GM21390 (cell line): Measurements from ENCODE around the gene ITGA2.
A peak's percentile ranks its signal among the peaks of the same experiment; 100 is the strongest.
"Not testable (repeated sequence)": the region's sequence is repeated elsewhere in the genome, so short reads cannot be mapped to it uniquely, and the experiment has no call there.

Source experiments
- ATAC-seq: cut with Tn5 transposase; IDR thresholded peaks from one replicate; pipeline ENCODE4 v1.9.1; 2021; ENCODE audit not compliant: unreplicated experiment

The ITGA2 gene

GRCh38 chr5:53095217-53095616 lies 106.1 kb downstream of the ITGA2 start:
- no peak for ATAC-seq

- peak; percentile 88 for ATAC-seq
Measured at GRCh38 chr5:53095931-53096525, 106.9 kb downstream of the ITGA2 start.

DNA sequence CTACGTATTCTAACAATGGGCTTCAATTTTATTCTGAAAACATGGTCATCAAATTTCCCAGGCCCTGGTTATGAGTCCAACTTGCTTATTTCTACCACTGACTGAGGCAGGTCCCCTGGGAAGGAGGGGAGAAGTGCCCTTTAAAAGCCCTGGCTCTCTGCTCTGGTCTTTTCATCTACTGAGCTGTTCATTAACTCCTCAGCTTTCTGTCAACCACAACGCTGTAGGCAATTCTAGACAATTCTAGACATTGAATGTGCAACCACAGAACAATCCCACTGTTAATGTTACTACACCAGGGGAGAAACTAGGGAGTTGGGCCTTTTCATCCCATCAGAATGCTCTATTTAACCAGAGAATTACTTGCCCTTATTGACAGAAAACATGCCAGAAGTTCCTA lies 110.4 kb downstream of the ITGA2 start:
- no peak for ATAC-seq

DNA sequence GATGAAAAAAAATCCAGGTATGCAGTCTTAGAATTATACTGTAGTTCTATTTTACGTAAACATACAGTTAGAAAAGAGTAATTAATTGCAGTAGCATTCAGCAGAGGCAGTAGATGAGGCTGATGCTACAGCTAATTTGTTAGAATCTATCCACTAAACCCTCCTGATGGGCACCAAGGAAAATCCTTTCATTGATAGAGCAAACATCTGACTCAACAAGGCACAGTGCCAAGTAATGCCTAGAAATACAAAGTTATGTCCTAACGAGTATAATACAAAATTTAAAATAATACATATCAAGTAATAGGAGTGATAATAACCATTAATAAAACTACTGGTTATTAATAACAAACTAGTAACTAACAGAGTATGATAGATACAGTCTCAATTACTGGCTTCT lies 111.5 kb downstream of the ITGA2 start:
- no peak for ATAC-seq

- no peak for ATAC-seq
Measured at GRCh38 chr5:53105611-53106300, 116.6 kb downstream of the ITGA2 start.

GRCh38 chr5:53109056-53109442 lies 119.9 kb downstream of the ITGA2 start:
- peak; percentile 9 for ATAC-seq

DNA sequence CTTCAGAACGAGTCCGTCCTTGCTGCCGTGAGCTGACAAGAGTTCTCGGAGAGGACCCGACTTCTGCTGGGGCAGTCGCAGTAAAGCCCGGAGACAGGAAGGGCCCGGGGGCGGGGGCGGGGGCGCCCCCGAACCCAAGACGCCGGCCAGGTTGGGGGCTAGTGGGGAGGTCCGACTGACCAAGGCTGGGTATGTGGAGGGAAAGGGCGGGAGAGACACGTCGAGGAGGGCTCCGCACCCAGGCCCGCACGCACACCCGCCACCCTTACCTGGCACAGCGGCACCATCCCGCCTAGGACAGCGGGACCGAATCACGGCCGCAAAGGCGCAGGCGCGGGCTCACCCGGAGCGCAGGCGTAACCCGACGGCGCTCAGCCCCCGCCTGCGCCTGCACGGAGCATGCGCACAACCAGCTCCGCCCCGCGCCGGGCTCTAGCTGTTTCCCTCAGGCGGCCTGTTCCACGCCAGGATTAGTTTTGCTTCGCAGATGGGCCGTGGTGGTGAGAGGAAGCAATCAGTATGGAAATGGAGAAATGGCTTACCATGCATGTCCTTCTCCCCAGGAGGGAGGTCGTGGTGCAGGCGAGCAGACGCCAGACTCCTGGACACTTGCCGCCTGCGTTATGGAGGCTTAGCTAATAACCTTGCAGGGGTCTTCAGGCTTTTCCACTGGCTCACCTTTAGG lies 120.4 kb downstream of the ITGA2 start, which contains the start of gene MOCS2:
Gene MOCS2 (minus strand): TSS at position 315 of the 685 bp plus-strand sequence. CDS start 2,583 bp downstream, outside the sequence.
- peak; percentile 96 for ATAC-seq

GRCh38 chr5:53110156-53110555 lies 121.0 kb downstream of the ITGA2 start:
- ATAC-seq: no peak

- no peak for ATAC-seq
Measured at GRCh38 chr5:53111139-53111538, 122.0 kb downstream of the ITGA2 start.

DNA sequence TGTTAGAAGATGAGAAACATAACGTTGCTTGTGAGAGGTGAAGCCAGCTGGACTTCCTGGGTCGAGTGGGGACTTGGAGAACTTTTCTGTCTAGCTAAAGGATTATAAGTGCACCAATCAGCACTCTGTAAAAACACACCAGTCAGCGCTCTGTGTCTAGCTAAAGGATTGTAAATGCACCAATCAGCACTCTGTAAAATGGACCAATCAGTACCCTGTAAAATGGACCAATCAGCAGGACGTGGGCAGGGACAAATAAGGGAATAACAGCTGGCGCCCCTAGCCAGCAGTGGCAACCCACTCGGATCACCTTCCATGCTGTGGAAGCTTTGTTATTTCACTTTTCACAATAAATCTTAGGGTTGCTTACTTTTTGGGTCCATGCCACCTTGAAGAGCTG lies 123.2 kb downstream of the ITGA2 start:
- not testable (repeated sequence) for ATAC-seq

DNA sequence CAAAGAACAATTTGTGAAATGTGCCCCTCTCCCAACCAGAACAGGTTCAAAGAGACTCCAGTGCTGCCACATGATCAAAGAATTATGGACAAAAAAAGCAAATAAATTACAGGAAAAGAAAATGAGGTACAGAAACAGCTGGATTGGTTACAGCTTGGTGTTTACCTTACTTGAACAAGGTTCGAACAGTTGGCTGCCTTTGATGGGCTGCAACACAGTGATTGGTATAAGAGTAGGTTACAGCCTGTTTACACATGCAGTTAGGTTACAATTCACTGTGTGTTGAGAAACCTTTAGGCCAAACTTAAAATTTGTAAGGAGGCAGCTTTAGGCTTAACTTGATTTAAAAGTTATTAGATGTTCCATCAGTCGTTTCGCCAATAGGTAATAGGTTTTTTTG lies 123.8 kb downstream of the ITGA2 start:
- ATAC-seq: no peak

- ATAC-seq: no peak
Measured at GRCh38 chr5:53113947-53114346, 124.8 kb downstream of the ITGA2 start.

- ATAC-seq: no peak
Measured at GRCh38 chr5:53114988-53115387, 125.8 kb downstream of the ITGA2 start.

DNA sequence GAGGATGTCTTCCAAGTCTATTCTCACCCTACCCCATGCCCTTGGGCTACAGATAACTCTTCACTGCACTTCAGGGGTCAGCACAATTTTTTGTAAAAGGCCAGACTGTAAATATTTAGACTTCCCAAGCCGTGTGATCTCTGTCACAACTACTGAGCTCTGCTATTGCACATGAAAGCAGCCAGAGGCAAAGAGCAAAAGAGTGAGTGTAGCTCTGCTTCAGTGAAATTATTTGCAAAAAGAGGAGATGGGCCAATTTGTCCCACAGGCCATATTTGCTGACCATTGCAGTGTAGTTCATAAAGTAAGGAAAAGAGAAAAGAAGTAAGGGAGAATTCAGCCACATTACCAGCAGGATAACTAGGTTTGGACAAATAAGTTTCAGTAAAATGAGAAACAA lies 127.4 kb downstream of the ITGA2 start:
- no peak for ATAC-seq

DNA sequence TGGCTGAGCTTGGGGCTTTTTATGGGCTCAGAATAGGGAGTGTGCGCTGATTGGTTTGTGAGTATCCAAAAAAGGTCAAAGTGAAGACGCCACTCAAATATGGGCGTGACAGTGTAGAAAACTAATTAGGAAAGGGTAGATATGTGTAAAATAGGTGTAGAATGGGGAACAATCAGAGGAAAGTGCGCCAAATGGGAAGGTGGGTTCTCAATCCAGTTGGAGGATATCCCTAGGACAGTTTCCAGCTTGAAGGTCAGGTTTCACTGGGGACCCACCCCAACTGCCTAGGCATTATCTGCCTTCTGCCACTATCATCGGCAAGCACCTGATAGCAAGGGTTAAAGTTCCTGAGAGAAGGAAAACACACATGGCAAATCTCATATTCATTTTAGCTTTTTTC lies 129.7 kb downstream of the ITGA2 start:
- no peak for ATAC-seq

- ATAC-seq: no peak
Measured at GRCh38 chr5:53120165-53120564, 131.0 kb downstream of the ITGA2 start.

DNA sequence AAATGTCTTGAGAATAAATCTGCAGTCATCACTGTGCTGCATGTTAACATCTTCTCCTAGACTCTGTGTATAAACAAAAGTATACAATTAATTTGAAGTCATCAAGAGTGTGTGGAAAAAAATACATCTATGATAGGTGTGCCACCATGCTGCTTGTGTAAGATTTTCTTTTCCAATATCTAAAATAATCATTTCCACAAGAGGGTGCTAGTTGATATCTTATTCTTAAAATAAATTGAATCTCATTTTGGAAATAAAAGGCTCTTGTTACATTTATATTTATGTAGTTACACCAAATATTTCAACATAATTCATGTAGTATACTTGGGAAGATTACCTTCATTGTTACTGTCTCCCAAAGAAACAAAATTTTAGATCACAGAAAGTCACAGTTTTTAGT lies 134.6 kb downstream of the ITGA2 start:
- no peak for ATAC-seq

GRCh38 chr5:53126521-53126920 lies 137.4 kb downstream of the ITGA2 start:
- ATAC-seq: no peak

GRCh38 chr5:53127107-53127506 lies 138.0 kb downstream of the ITGA2 start:
- no peak for ATAC-seq

- no peak for ATAC-seq
Measured at GRCh38 chr5:53128481-53128880, 139.3 kb downstream of the ITGA2 start.

- ATAC-seq: no peak
Measured at GRCh38 chr5:53130266-53130665, 141.1 kb downstream of the ITGA2 start.

- no peak for ATAC-seq
Measured at GRCh38 chr5:53133020-53133419, 143.9 kb downstream of the ITGA2 start.
